ENCODE measurements around the gene KPNA4. TPM values are rescaled to one million over a fixed set of nuclear protein-coding genes. Genes with fewer than 3 reads are reported as not detected.
"Not testable (repeated sequence)": the region's sequence is repeated elsewhere in the genome, so short reads cannot be mapped to it uniquely, and the experiment has no call there.

Gene KPNA4
- polyA plus RNA-seq, 3 donors, result 4.4 to 14.7 (median 4.5) TPM

- Histone ChIP-seq H3K27ac (ENCODE audit: low read depth in 1 of 2, low read length in 2 of 2) (no peak overlapping the region), H3K9ac (ENCODE audit: insufficient read depth, low read length, poor library complexity, severe bottlenecking) (no peak overlapping the region), H3K79me2 (ENCODE audit: insufficient read depth, low read length) (no peaks in the 10 kb centered on the region), H4K20me1 (ENCODE audit: insufficient read depth, low read length) (no peaks in the 10 kb centered on the region), H3K4me2 (replicated peaks; ENCODE audit: extremely low read depth, low read length, poor library complexity, severe bottlenecking) (no peak overlapping the region), H3K4me1 (ENCODE audit: control insufficient read depth in 1 of 2, insufficient read depth in 2 of 2, low read length in 2 of 2) (peaks cover 17 to 19% of the 10 kb centered on the region in 2 donors), H2AFZ (ENCODE audit: insufficient read depth, low read depth, low read length, poor library complexity, severe bottlenecking) (no peak overlapping the region), H3K4me3 (replicated peaks in 1 of 3; ENCODE audit: low read depth in 2 of 3, low read length in 3 of 3) (no peak overlapping the region), H3K36me3 (replicated peaks in 1 of 2; ENCODE audit: control insufficient read depth in 1 of 2, insufficient read depth in 2 of 2, low read length in 2 of 2) (no peaks in the 10 kb centered on the region), H3K9me3 (replicated peaks in 1 of 2; ENCODE audit: control insufficient read depth in 1 of 2, insufficient read depth in 1 of 2, low read length in 2 of 2) (no peaks in the 10 kb centered on the region), H3K27me3 (ENCODE audit: control insufficient read depth in 2 of 2, insufficient read depth in 2 of 2, low read length in 2 of 2) (no peaks in the 10 kb centered on the region)
- Mint-ChIP-seq H3K36me3 (no peaks in the 10 kb centered on the region), H3K9me3 (peaks cover 0 to 10% (median 5%) of the 10 kb centered on the region in 7 donors), H3K4me1 (peaks cover 23% of the 10 kb centered on the region), H3K27me3 (ENCODE audit: low read depth in 3 of 3) (peaks cover 0 to 7% (median 4%) of the 10 kb centered on the region in 3 donors), H3K27ac (no peak overlapping the region), H3K4me3 (no peak overlapping the region)
- WGBS (ENCODE audit: insufficient coverage), result 100% methylated on average over 1 of the region's 1 CpG
- DNase-seq, result no peak
- TF ChIP-seq, protein P1, sequence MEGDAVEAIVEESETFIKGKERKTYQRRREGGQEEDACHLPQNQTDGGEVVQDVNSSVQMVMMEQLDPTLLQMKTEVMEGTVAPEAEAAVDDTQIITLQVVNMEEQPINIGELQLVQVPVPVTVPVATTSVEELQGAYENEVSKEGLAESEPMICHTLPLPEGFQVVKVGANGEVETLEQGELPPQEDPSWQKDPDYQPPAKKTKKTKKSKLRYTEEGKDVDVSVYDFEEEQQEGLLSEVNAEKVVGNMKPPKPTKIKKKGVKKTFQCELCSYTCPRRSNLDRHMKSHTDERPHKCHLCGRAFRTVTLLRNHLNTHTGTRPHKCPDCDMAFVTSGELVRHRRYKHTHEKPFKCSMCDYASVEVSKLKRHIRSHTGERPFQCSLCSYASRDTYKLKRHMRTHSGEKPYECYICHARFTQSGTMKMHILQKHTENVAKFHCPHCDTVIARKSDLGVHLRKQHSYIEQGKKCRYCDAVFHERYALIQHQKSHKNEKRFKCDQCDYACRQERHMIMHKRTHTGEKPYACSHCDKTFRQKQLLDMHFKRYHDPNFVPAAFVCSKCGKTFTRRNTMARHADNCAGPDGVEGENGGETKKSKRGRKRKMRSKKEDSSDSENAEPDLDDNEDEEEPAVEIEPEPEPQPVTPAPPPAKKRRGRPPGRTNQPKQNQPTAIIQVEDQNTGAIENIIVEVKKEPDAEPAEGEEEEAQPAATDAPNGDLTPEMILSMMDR (IDR thresholded peaks at IDR 0.05), result no peak
- intact Hi-C loops (cut with micrococcal nuclease), result no loop called here
These were observed 110.4 kb downstream of the KPNA4 start for GRCh38 chr3:160454995-160455394.

DNA sequence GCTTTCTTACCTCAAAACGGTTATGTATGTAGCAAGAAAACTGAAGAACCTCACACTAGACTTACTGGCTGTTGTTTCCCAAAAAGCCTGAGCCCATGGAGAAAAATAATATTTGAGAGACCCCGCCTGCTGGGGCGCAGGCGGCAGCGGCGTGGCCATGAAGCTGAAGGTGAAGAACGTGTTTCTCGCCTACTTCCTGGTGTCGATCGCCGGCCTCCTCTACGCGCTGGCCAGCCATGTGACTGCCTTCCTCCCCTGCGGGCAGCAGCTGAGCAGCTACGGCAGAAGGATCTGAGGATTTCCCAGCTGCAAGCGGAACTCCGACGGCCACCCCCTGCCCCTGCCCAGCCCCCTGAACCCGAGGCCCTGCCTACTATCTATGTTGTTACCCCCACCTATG is 113.1 kb downstream of the KPNA4 start:
- peaks cover 16 to 30% of the 10 kb centered on the region in 2 donors for H3K4me1 ChIP-seq (ENCODE audit: control insufficient read depth in 1 of 2, insufficient read depth in 2 of 2, low read length in 2 of 2)
- H3K4me3 ChIP-seq (replicated peaks in 1 of 3; ENCODE audit: low read depth in 2 of 3, low read length in 3 of 3); H3K9ac ChIP-seq (ENCODE audit: insufficient read depth, low read length, poor library complexity, severe bottlenecking); H3K27me3 Mint-ChIP-seq (ENCODE audit: low read depth in 3 of 3); H3K4me3 Mint-ChIP-seq; H3K36me3 ChIP-seq (replicated peaks in 1 of 2; ENCODE audit: control insufficient read depth in 1 of 2, insufficient read depth in 2 of 2, low read length in 2 of 2); intact Hi-C loops (cut with micrococcal nuclease); H2AFZ ChIP-seq (ENCODE audit: insufficient read depth, low read depth, low read length, poor library complexity, severe bottlenecking); H3K36me3 Mint-ChIP-seq; H3K9me3 ChIP-seq (replicated peaks in 1 of 2; ENCODE audit: control insufficient read depth in 1 of 2, insufficient read depth in 1 of 2, low read length in 2 of 2); H3K27me3 ChIP-seq (ENCODE audit: control insufficient read depth in 2 of 2, insufficient read depth in 2 of 2, low read length in 2 of 2); DNase-seq; H3K4me2 ChIP-seq (replicated peaks; ENCODE audit: extremely low read depth, low read length, poor library complexity, severe bottlenecking); H3K27ac ChIP-seq (ENCODE audit: low read depth in 1 of 2, low read length in 2 of 2); H3K27ac Mint-ChIP-seq; H4K20me1 ChIP-seq (ENCODE audit: insufficient read depth, low read length): not testable (repeated sequence)
- WGBS (ENCODE audit: insufficient coverage), result 96% methylated on average over 12 of the region's 19 CpGs
- Mint-ChIP-seq H3K4me1 (peaks cover 22% of the 10 kb centered on the region), H3K9me3 (peaks cover 0 to 14% (median 6%) of the 10 kb centered on the region in 7 donors)
- peaks cover 22% of the 10 kb centered on the region for H3K79me2 ChIP-seq (ENCODE audit: insufficient read depth, low read length)

Measured in CD14-positive monocyte (primary cell).